ENCODE measurements around the gene SAA4. TPM values are rescaled to one million over a fixed set of nuclear protein-coding genes. Genes with fewer than 3 reads are reported as not detected.
"Not testable (repeated sequence)": the region's sequence is repeated elsewhere in the genome, so short reads cannot be mapped to it uniquely, and the experiment has no call there.

SAA4 gene
- not detected for total RNA-seq

GRCh38 chr11:18236664-18237356, at the start of gene SAA4:
SAA4 (minus strand) TSS chr11:18236802; CDS start chr11:18235926, 876 bp downstream.
- H3K4me1 Mint-ChIP-seq (ENCODE audit: low read depth) = no peaks in the 10 kb centered on the region
- ATAC-seq (no peak), DNase-seq (no peak)
- ChIA-PET POLR2A (no interaction called here), CTCF (no interaction called here)
- H3K27ac Mint-ChIP-seq = no peak within 1 kb of the TSS
- H3K4me3 Mint-ChIP-seq = no peak within 1 kb of the TSS
- H3K36me3 Mint-ChIP-seq (ENCODE audit: low read depth) = no peaks in the 10 kb centered on the region
- H3K27me3 Mint-ChIP-seq (ENCODE audit: low read depth) = peaks cover 55% of the 10 kb centered on the region
- no peaks in the 10 kb centered on the region for H3K9me3 Mint-ChIP-seq (ENCODE audit: insufficient read depth)

GRCh38 chr11:18285841-18286240, 49.2 kb upstream of the SAA4 start:
- ChIA-PET CTCF (interaction anchor here (0.8 to 1.2 kb wide), 3 partner anchors 35 to 171 kb away, joined by 3 to 5 read pairs (median 3); no protein-coding TSS in a partner anchor), POLR2A (no interaction called here)
- peaks cover 50% of the 10 kb centered on the region for H3K36me3 Mint-ChIP-seq (ENCODE audit: low read depth)
- H3K27ac Mint-ChIP-seq = no peak overlapping the region
- H3K9me3 Mint-ChIP-seq (ENCODE audit: insufficient read depth) = no peaks in the 10 kb centered on the region
- H3K4me3 Mint-ChIP-seq = no peak overlapping the region
- no peak for ATAC-seq
- H3K4me1 Mint-ChIP-seq (ENCODE audit: low read depth) = peaks cover 7% of the 10 kb centered on the region
- no peaks in the 10 kb centered on the region for H3K27me3 Mint-ChIP-seq (ENCODE audit: low read depth)
- no peak for DNase-seq

- Mint-ChIP-seq H3K36me3 (ENCODE audit: low read depth) (peaks cover 55% of the 10 kb centered on the region), H3K27ac (peak overlapping the region; percentile 3), H3K4me3 (no peak overlapping the region), H3K9me3 (ENCODE audit: insufficient read depth) (no peaks in the 10 kb centered on the region), H3K4me1 (ENCODE audit: low read depth) (peaks cover 20% of the 10 kb centered on the region), H3K27me3 (ENCODE audit: low read depth) (no peaks in the 10 kb centered on the region)
- DNase-seq = no peak
- ChIA-PET POLR2A (no interaction called here), CTCF (no interaction called here)
- no peak for ATAC-seq
Measured at GRCh38 chr11:18282626-18283025, 46.0 kb upstream of the SAA4 start.

- Mint-ChIP-seq H3K36me3 (ENCODE audit: low read depth) (peaks cover 41% of the 10 kb centered on the region), H3K4me3 (peak overlapping the region; percentile 40), H3K4me1 (ENCODE audit: low read depth) (peaks cover 20% of the 10 kb centered on the region), H3K27ac (peak overlapping the region; percentile 78), H3K27me3 (ENCODE audit: low read depth) (no peaks in the 10 kb centered on the region), H3K9me3 (ENCODE audit: insufficient read depth) (no peaks in the 10 kb centered on the region)
- ChIA-PET CTCF (interaction anchor here (0.8 to 1.8 kb wide), 4 partner anchors 9 to 42 kb away, joined by 3 to 8 read pairs (median 3); partner anchors contain the start of genes GTF2H1 and HPS5), POLR2A (interaction anchor here (0.9 to 1.3 kb wide), 2 partner anchors 15 to 114 kb away, joined by 3 to 4 read pairs; partner anchors contain the start of gene LDHA)
- ATAC-seq = peak; percentile 67
- DNase-seq = no peak
Measured at GRCh38 chr11:18280438-18281045, 43.9 kb upstream of the SAA4 start.

GRCh38 chr11:18277565-18278271, 41.1 kb upstream of the SAA4 start:
- no peak overlapping the region for H3K4me3 Mint-ChIP-seq
- H3K9me3 Mint-ChIP-seq (ENCODE audit: insufficient read depth) = no peaks in the 10 kb centered on the region
- H3K36me3 Mint-ChIP-seq (ENCODE audit: low read depth) = peaks cover 34% of the 10 kb centered on the region
- no peak overlapping the region for H3K27ac Mint-ChIP-seq
- POLR2A ChIA-PET = no interaction called here
- DNase-seq (no peak), ATAC-seq (no peak)
- CTCF ChIA-PET = interaction anchor here (2.0 kb wide), 1 partner anchor 34 kb away, joined by 7 read pairs; no protein-coding TSS in a partner anchor
- no peaks in the 10 kb centered on the region for H3K27me3 Mint-ChIP-seq (ENCODE audit: low read depth)
- peaks cover 20% of the 10 kb centered on the region for H3K4me1 Mint-ChIP-seq (ENCODE audit: low read depth)

- no peaks in the 10 kb centered on the region for H3K27me3 Mint-ChIP-seq (ENCODE audit: low read depth)
- no peak for ATAC-seq
- H3K27ac Mint-ChIP-seq = no peak overlapping the region
- no peak for DNase-seq
- POLR2A ChIA-PET = no interaction called here
- no peaks in the 10 kb centered on the region for H3K9me3 Mint-ChIP-seq (ENCODE audit: insufficient read depth)
- H3K4me1 Mint-ChIP-seq (ENCODE audit: low read depth) = peaks cover 10% of the 10 kb centered on the region
- CTCF ChIA-PET = no interaction called here
- H3K36me3 Mint-ChIP-seq (ENCODE audit: low read depth) = peaks cover 4% of the 10 kb centered on the region
- no peak overlapping the region for H3K4me3 Mint-ChIP-seq
Measured at GRCh38 chr11:18271206-18271605, 34.6 kb upstream of the SAA4 start.

- peaks cover under 1% of the 10 kb centered on the region for H3K36me3 Mint-ChIP-seq (ENCODE audit: low read depth)
- peaks cover 15% of the 10 kb centered on the region for H3K4me1 Mint-ChIP-seq (ENCODE audit: low read depth)
- no peak for DNase-seq
- no peaks in the 10 kb centered on the region for H3K27me3 Mint-ChIP-seq (ENCODE audit: low read depth)
- CTCF ChIA-PET = interaction anchor here (1.0 kb wide), 1 partner anchor 26 kb away, joined by 3 read pairs; no protein-coding TSS in a partner anchor
- no peak for ATAC-seq
- H3K27ac Mint-ChIP-seq = no peak overlapping the region
- POLR2A ChIA-PET = no interaction called here
- H3K4me3 Mint-ChIP-seq = no peak overlapping the region
- no peaks in the 10 kb centered on the region for H3K9me3 Mint-ChIP-seq (ENCODE audit: insufficient read depth)
Measured at GRCh38 chr11:18270102-18270501, 33.5 kb upstream of the SAA4 start.

GRCh38 chr11:18269252-18269651, 32.6 kb upstream of the SAA4 start:
- H3K27me3 Mint-ChIP-seq (ENCODE audit: low read depth); H3K4me3 Mint-ChIP-seq; H3K9me3 Mint-ChIP-seq (ENCODE audit: insufficient read depth); H3K27ac Mint-ChIP-seq; H3K36me3 Mint-ChIP-seq (ENCODE audit: low read depth); ATAC-seq; DNase-seq; CTCF ChIA-PET; POLR2A ChIA-PET: not testable (repeated sequence)
- peaks cover 22% of the 10 kb centered on the region for H3K4me1 Mint-ChIP-seq (ENCODE audit: low read depth)

- CTCF ChIA-PET; H3K4me3 Mint-ChIP-seq; DNase-seq; H3K9me3 Mint-ChIP-seq (ENCODE audit: insufficient read depth); H3K27me3 Mint-ChIP-seq (ENCODE audit: low read depth); H3K36me3 Mint-ChIP-seq (ENCODE audit: low read depth): not testable (repeated sequence)
- peak; percentile 67 for ATAC-seq
- peaks cover 24% of the 10 kb centered on the region for H3K4me1 Mint-ChIP-seq (ENCODE audit: low read depth)
- POLR2A ChIA-PET = interaction anchor here (1.2 kb wide), 1 partner anchor 54 kb away, joined by 3 read pairs; no protein-coding TSS in a partner anchor
- H3K27ac Mint-ChIP-seq = peak overlapping the region; percentile 39
Measured at GRCh38 chr11:18267335-18268133, 30.9 kb upstream of the SAA4 start.

GRCh38 chr11:18265949-18266348, 29.3 kb upstream of the SAA4 start, which contains the start of gene SAA1:
SAA1 (plus strand) TSS chr11:18266264; CDS start chr11:18266888, 624 bp downstream.
- no peak for ATAC-seq
- Mint-ChIP-seq H3K9me3 (ENCODE audit: insufficient read depth) (no peaks in the 10 kb centered on the region), H3K27me3 (ENCODE audit: low read depth) (peaks cover 3% of the 10 kb centered on the region), H3K4me3 (no peak within 1 kb of the TSS), H3K36me3 (ENCODE audit: low read depth) (no peaks in the 10 kb centered on the region), H3K4me1 (ENCODE audit: low read depth) (peaks cover 24% of the 10 kb centered on the region), H3K27ac (no peak within 1 kb of the TSS)
- no peak for DNase-seq
- ChIA-PET POLR2A (interaction anchor here (0.9 kb wide), 1 partner anchor 128 kb away, joined by 3 read pairs; the partner anchor contains the start of gene LDHA), CTCF (interaction anchor here (0.9 kb wide), 1 partner anchor 42 kb away, joined by 3 read pairs; no protein-coding TSS in a partner anchor)

All from activated CD8-positive, alpha-beta T cell treated with anti-CD3 and anti-CD28 coated beads, Interleukin-2, amount 10 ng/mL, durations not matched to agents 7 days and 5 days (primary cell).